Adrenal gland (tissue), 12 donors: ENCODE data around the gene CORO2A. TPM values are rescaled to one million over a fixed set of nuclear protein-coding genes. Genes with fewer than 3 reads are reported as not detected.
"Not testable (repeated sequence)": the region's sequence is repeated elsewhere in the genome, so short reads cannot be mapped to it uniquely, and the experiment has no call there.

ENCODE experiments used
- DNase-seq, 7 donors: peaks; one replicate each; pipeline ENCODE4 v3.0.0-alpha.2; 2019 to 2020
- H3K27ac ChIP-seq, 5 donors: fragments of 200-600 bp; sonication (generic) in 4 of 5; 1 replicate in 3 of 5; 2 replicates in 2 of 5; pipeline versions ENCODE4 v1.5.1 to v1.8.0; 2016 to 2020; ENCODE audit warnings: mild to moderate bottlenecking in 1 of 5
- H3K27me3 ChIP-seq: fragments of 200-600 bp; 2 replicates; pipeline ENCODE4 v1.8.0; 2021
- H3K36me3 ChIP-seq, 2 donors: fragments of 200-600 bp; replicated peaks in 1 of 2; 1 replicate in 1 of 2; 2 replicates in 1 of 2; pipeline versions ENCODE4 v1.5.1 to v1.8.0; 2018 to 2022
- H3K4me1 ChIP-seq, 2 donors: fragments of 200-600 bp; replicated peaks in 1 of 2; 1 replicate in 1 of 2; 2 replicates in 1 of 2; pipeline versions ENCODE4 v1.5.1 to v1.8.0; 2018 to 2021
- H3K4me3 ChIP-seq, 4 donors: fragments of 200-600 bp; sonication (generic) in 3 of 4; one replicate each; pipeline ENCODE4 v1.5.1; 2016 to 2018
- H3K9me3 ChIP-seq, 3 donors: fragments of 200-600 bp; sonication (generic) in 1 of 3; replicated peaks in 1 of 3; 1 replicate in 2 of 3; 2 replicates in 1 of 3; pipeline versions ENCODE4 v1.5.1 to v1.8.0; 2016 to 2021
- CTCF ChIP-seq, 6 experiments: fragments of 450-650 bp in 4 of 6; fragments of 200-600 bp in 2 of 6; sonication (generic) in 1 of 6; IDR thresholded peaks; 1 replicate in 5 of 6; 2 replicates in 1 of 6; pipeline versions ENCODE4 v1.5.1 to v1.8.0; 2016 to 2021; ENCODE audit warnings: antibody characterized with exemption in 6 of 6, mild to moderate bottlenecking in 2 of 6, moderate library complexity in 1 of 6
- POLR2A ChIP-seq, 2 donors: fragments of 450-650 bp; IDR thresholded peaks; one replicate each; pipeline ENCODE4 v1.6.1; 2017; ENCODE audit warnings: antibody characterized with exemption in 2 of 2, mild to moderate bottlenecking in 2 of 2, moderate library complexity in 1 of 2
- WGBS, 4 donors: extraction: QIAGEN DNeasy Blood & Tissue Kit in 2 of 4; methylation state at CpG; one replicate each; pipeline versions ENCODE4 v1.1.5 to v1.1.7; 2013 to 2017; 5-methylcytosine and 5-hydroxymethylcytosine counted together
- intact Hi-C, 2 donors: fragments of 100-400 bp; cut with DNase I; formaldehyde crosslinking; loops; one replicate each; pipeline versions ENCODE4 v1.14.1 to v1.15.0; 2022 to 2023
- polyA plus RNA-seq, 3 donors: library from polyadenylated mRNA; stranded (reverse); fragments of 200-250 nt in 2 of 3; fragments of 350-450 nt in 1 of 3; fragmentation: Illumina TruSeq in 1 of 3; extraction: RNeasy Lipid Tissue Mini Kit (QIAGEN cat#74804) in 1 of 3; gene quantifications; one replicate each; pipeline ENCODE4 v1.2.3, GENCODE V29; 2013 to 2014
- total RNA-seq, 9 donors: library from RNA; depleted of rRNA in 4 of 9; stranded (reverse); fragments of >200 nt in 4 of 9; fragments of 120-200 nt in 1 of 9; fragmentation: NEBNext Ultra II Directional in 1 of 9; extraction: Animal tissue kit (Norgen Biotek cat#: 25700) in 1 of 9; gene quantifications; one replicate each; pipeline versions ENCODE4 v1.1.0 to v1.2.4, GENCODE V29; 2013 to 2023
- donor health status: healthy with polysubstance abuse.
- donor health status: Bipolar disorder and iron deficiency.
- donor health status: DM: yes; HTN: yes; CAD: no.
- donor health status: DM: no; HTN: no; CAD: no.
- donor health status: DM: no; HTN: no; CAD: no.
- donor health status: DM: yes; HTN: yes; CAD: no.

Gene CORO2A
- total and polyA plus RNA-seq, 12 donors: 0.06 to 3.9 (median 1.2) TPM

GRCh38 chr9:98080780-98081179 lies 111.7 kb downstream of the CORO2A start:
- peaks cover 0 to 14% of the 10 kb centered on the region in 2 donors for H3K4me1 ChIP-seq
- H3K27me3 ChIP-seq: no peaks in the 10 kb centered on the region
- intact Hi-C loops: no loop called here
- H3K9me3 ChIP-seq: no peaks in the 10 kb centered on the region
- DNase-seq: peak in 1 of 7 donors; percentile 9
- peak overlapping the region in 1 of 5 donors; percentile 40 for H3K27ac ChIP-seq
- H3K4me3 ChIP-seq: no peak overlapping the region
- 93 to 99% (median 97%) methylated on average over 12 of the region's 12 CpGs for WGBS, 4 donors
- H3K36me3 ChIP-seq: peaks cover 0 to 38% of the 10 kb centered on the region in 2 donors
- TF ChIP-seq CTCF (IDR thresholded peaks at IDR 0.05): no peak
- TF ChIP-seq POLR2A (IDR thresholded peaks at IDR 0.05): no peak

- intact Hi-C loops: no loop called here
- Histone ChIP-seq H3K27ac (peak overlapping the region in 1 of 5 donors; percentile 40), H3K36me3 (peaks cover 0 to 38% of the 10 kb centered on the region in 2 donors), H3K9me3 (no peaks in the 10 kb centered on the region), H3K4me3 (no peak overlapping the region), H3K4me1 (peaks cover 0 to 14% of the 10 kb centered on the region in 2 donors), H3K27me3 (no peaks in the 10 kb centered on the region)
- no peak for DNase-seq
- 96 to 98% (median 97%) methylated on average over 1 of the region's 1 CpG for WGBS, 4 donors
- TF ChIP-seq CTCF (IDR thresholded peaks at IDR 0.05) (no peak), POLR2A (IDR thresholded peaks at IDR 0.05) (no peak)
Observed at GRCh38 chr9:98080326-98080725, 112.1 kb downstream of the CORO2A start.

GRCh38 chr9:98078895-98079294 lies 113.5 kb downstream of the CORO2A start:
- H3K27ac ChIP-seq: no peak overlapping the region
- no peaks in the 10 kb centered on the region for H3K9me3 ChIP-seq
- TF ChIP-seq CTCF (IDR thresholded peaks at IDR 0.05) (no peak), POLR2A (IDR thresholded peaks at IDR 0.05) (no peak)
- 84 to 89% (median 88%) methylated on average over 5 of the region's 5 CpGs for WGBS, 4 donors
- no peak for DNase-seq
- H3K27me3 ChIP-seq: no peaks in the 10 kb centered on the region
- H3K36me3 ChIP-seq: peaks cover 0 to 38% of the 10 kb centered on the region in 2 donors
- no peak overlapping the region for H3K4me3 ChIP-seq
- peaks cover 0 to 14% of the 10 kb centered on the region in 2 donors for H3K4me1 ChIP-seq
- intact Hi-C loops: loop anchor here in 1 of 2 donors (10.0 kb wide), 2 partner anchors 126 to 186 kb away; no protein-coding TSS in a partner anchor

GRCh38 chr9:98076514-98076890 lies 115.9 kb downstream of the CORO2A start:
- H3K36me3 ChIP-seq: peaks cover 0 to 29% of the 10 kb centered on the region in 2 donors
- not testable (repeated sequence) for H3K27ac ChIP-seq, H3K4me1 ChIP-seq, DNase-seq, H3K4me3 ChIP-seq, H3K9me3 ChIP-seq, H3K27me3 ChIP-seq
- intact Hi-C loops: loop anchor here in 1 of 2 donors (10.0 kb wide), 2 partner anchors 128 to 188 kb away; no protein-coding TSS in a partner anchor
- WGBS, 4 donors: 91 to 93% (median 92%) methylated on average over 8 of the region's 8 CpGs

GRCh38 chr9:98075332-98075805 lies 117.1 kb downstream of the CORO2A start:
- H3K9me3 ChIP-seq: no peaks in the 10 kb centered on the region
- H3K4me1 ChIP-seq: no peaks in the 10 kb centered on the region
- intact Hi-C loops: loop anchor here in 1 of 2 donors (10.0 kb wide), 2 partner anchors 129 to 189 kb away; no protein-coding TSS in a partner anchor
- H3K36me3 ChIP-seq: peaks cover 0 to 17% of the 10 kb centered on the region in 2 donors
- DNase-seq: peak in 4 of 7 donors; percentile 33 to 42 (median 38)
- TF ChIP-seq POLR2A (IDR thresholded peaks at IDR 0.05) (no peak), CTCF (IDR thresholded peaks at IDR 0.05) (no peak)
- no peak overlapping the region for H3K27ac ChIP-seq
- 37 to 57% (median 54%) methylated on average over 6 of the region's 6 CpGs for WGBS, 4 donors
- no peaks in the 10 kb centered on the region for H3K27me3 ChIP-seq
- H3K4me3 ChIP-seq: no peak overlapping the region
